MM.1S (cell line): ENCODE results near the gene CADM3.

ENCODE experiments used
- EZH2 ChIP-seq: fragments of 300-600 bp; sonication (generic); optimal IDR thresholded peaks from 2 replicates; pipeline ENCODE3; 2017; ENCODE audit warnings: low read depth, mild to moderate bottlenecking, antibody characterized with exemption, low read length, mixed read lengths
- TF ChIP-seq, protein P1 (sequence below): fragments of 300-600 bp; sonication (generic); IDR thresholded peaks from 2 replicates; pipeline ENCODE4 v1.5.1; 2016; ENCODE audit warnings: antibody characterized with exemption, low read length, mixed read lengths

DNA sequence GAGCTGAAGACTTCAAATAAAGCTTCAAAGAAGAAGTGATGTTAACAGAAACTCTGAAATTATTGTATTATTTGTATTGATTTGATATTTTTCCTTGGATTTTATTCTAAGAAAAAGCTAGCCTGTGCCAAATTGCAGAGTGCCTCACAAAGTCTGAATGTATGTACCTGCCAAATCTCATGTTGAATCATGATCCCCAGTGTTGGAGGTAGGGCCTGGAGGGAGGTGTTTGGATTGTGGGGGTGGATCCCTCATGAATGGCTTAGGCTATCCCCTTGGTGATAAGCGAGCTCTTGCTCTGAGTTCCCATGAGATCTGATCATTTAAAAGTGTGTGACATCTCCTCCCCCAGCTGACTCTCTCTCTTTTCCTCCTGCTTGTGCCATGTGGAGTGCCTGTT, 76.9 kb downstream of the CADM3 start:
- TF ChIP-seq, protein P1, sequence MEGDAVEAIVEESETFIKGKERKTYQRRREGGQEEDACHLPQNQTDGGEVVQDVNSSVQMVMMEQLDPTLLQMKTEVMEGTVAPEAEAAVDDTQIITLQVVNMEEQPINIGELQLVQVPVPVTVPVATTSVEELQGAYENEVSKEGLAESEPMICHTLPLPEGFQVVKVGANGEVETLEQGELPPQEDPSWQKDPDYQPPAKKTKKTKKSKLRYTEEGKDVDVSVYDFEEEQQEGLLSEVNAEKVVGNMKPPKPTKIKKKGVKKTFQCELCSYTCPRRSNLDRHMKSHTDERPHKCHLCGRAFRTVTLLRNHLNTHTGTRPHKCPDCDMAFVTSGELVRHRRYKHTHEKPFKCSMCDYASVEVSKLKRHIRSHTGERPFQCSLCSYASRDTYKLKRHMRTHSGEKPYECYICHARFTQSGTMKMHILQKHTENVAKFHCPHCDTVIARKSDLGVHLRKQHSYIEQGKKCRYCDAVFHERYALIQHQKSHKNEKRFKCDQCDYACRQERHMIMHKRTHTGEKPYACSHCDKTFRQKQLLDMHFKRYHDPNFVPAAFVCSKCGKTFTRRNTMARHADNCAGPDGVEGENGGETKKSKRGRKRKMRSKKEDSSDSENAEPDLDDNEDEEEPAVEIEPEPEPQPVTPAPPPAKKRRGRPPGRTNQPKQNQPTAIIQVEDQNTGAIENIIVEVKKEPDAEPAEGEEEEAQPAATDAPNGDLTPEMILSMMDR = no peak
- TF ChIP-seq EZH2 = no peak
